Measurements from ENCODE around the gene NUP210L. TPM values are rescaled to one million over a fixed set of nuclear protein-coding genes. Genes with fewer than 3 reads are reported as not detected.
A peak's percentile ranks its signal among the peaks of the same experiment; 100 is the strongest.

The NUP210L gene
- total and polyA plus RNA-seq, 2 of the 13 experiments (the other 11 are each of a cell fraction or from before 2014, with no cell fraction given), result not detected

GRCh38 chr1:153944005-153944826 lies 210.7 kb downstream of the NUP210L start (continued):
- no peak for TF ChIP-seq ELK4 (CRISPR knock-in tag; IDR thresholded peaks at IDR 0.05; ENCODE audit: borderline replicate concordance)
- no peak for TF ChIP-seq NCOA5 (CRISPR knock-in tag; IDR thresholded peaks at IDR 0.05)
- TF ChIP-seq ATF7 (IDR thresholded peaks at IDR 0.05), result peak; percentile 93
- TF ChIP-seq ATF7 (CRISPR knock-in tag; IDR thresholded peaks at IDR 0.05), result no peak
- TF ChIP-seq FUBP1 (CRISPR knock-in tag; IDR thresholded peaks at IDR 0.05; ENCODE audit: borderline replicate concordance), result no peak
- TF ChIP-seq ZNF687 (CRISPR knock-in tag; IDR thresholded peaks at IDR 0.05), result 0 out of 2 replicates have a peak, but pooled peaks have one; percentile 16
- no peak for TF ChIP-seq HOXA3 (CRISPR knock-in tag; IDR thresholded peaks at IDR 0.05)
- TF ChIP-seq NR2F1 (CRISPR knock-in tag; IDR thresholded peaks at IDR 0.05), result no peak
- TF ChIP-seq ISX (CRISPR knock-in tag; conservative IDR thresholded peaks at IDR 0.05), result no peak
- no peak for TF ChIP-seq ZNF20 (CRISPR knock-in tag; IDR thresholded peaks at IDR 0.05)
- TF ChIP-seq STAT5B (CRISPR knock-in tag; IDR thresholded peaks at IDR 0.05), result no peak
- TF ChIP-seq ZBTB14 (CRISPR knock-in tag; IDR thresholded peaks at IDR 0.05), result no peak
- no peak for TF ChIP-seq GMEB1 (CRISPR knock-in tag; IDR thresholded peaks at IDR 0.05; ENCODE audit: borderline replicate concordance)
- no peak for TF ChIP-seq DNMT1 (CRISPR knock-in tag; IDR thresholded peaks at IDR 0.05)
- no peak for TF ChIP-seq NFE2L2 (IDR thresholded peaks at IDR 0.05; ENCODE audit: low read length)
- peak; percentile 62 for TF ChIP-seq AGO2 (optimal IDR thresholded peaks at IDR 0.05; ENCODE audit: low read depth, low read length)
- no peak for TF ChIP-seq HBP1 (CRISPR knock-in tag; IDR thresholded peaks at IDR 0.05; ENCODE audit: low read depth)

All from HepG2 (cell line).